ENCODE results near the gene PIM2.

DNA sequence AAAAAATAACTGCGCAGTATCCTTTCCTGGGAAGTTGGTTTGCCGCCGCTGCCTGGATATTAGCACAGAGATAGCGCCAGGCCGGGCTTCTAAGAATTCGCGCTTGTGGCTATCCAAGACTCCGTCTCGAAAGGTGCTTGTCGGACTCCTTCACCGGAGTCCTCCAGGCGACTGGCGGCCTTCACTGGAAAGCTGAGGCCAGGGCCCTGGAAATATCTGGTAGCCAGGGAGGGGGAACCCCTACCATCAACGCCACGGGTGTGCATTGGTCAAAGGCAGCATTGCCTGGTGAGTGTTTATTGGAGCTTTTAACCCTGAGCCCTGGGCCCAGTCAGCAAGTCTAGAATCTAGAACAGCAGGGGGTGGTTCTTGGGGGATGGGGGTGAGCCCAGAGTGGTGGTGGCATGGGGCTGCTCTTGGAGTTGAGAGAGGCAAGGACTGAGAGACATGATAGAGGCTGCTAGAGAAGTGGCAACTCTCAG lies 577 bp upstream of the PIM2 start:
- TF ChIP-seq, protein P1, sequence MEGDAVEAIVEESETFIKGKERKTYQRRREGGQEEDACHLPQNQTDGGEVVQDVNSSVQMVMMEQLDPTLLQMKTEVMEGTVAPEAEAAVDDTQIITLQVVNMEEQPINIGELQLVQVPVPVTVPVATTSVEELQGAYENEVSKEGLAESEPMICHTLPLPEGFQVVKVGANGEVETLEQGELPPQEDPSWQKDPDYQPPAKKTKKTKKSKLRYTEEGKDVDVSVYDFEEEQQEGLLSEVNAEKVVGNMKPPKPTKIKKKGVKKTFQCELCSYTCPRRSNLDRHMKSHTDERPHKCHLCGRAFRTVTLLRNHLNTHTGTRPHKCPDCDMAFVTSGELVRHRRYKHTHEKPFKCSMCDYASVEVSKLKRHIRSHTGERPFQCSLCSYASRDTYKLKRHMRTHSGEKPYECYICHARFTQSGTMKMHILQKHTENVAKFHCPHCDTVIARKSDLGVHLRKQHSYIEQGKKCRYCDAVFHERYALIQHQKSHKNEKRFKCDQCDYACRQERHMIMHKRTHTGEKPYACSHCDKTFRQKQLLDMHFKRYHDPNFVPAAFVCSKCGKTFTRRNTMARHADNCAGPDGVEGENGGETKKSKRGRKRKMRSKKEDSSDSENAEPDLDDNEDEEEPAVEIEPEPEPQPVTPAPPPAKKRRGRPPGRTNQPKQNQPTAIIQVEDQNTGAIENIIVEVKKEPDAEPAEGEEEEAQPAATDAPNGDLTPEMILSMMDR (IDR thresholded peaks at IDR 0.05) = no peak
- no peak for TF ChIP-seq POLR2A (IDR thresholded peaks at IDR 0.05)
